SKM-1 (cell line): ENCODE data around the gene MAP3K14.

Experiments
- DNase-seq: peaks from one replicate; lab custom pipeline; 2025; ENCODE audit not compliant: unreplicated experiment; lab: John Stamatoyannopoulos, UW

Gene MAP3K14

GRCh38 chr17:45225051-45225700, 91.6 kb downstream of the MAP3K14 start:
- no peak for DNase-seq

DNA sequence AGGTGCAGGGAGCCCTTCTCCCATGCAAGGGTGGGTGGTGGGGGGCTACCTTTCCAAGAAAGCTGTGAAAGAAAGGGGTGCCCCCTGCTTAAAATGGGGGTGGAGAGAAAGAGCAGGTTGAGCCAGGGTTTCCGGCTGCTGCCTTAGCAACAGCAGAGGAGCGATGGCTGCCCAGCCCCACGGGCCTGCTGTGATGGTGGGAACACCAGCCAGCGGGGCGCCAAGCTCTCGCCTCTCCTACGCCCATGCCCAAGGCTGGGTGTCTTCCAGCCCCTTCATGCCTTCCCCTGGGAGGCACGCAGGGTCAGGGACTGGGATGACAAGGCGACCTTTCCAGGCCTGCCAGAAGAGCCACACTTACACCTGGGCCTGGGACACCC, 92.2 kb downstream of the MAP3K14 start:
- no peak for DNase-seq

DNA sequence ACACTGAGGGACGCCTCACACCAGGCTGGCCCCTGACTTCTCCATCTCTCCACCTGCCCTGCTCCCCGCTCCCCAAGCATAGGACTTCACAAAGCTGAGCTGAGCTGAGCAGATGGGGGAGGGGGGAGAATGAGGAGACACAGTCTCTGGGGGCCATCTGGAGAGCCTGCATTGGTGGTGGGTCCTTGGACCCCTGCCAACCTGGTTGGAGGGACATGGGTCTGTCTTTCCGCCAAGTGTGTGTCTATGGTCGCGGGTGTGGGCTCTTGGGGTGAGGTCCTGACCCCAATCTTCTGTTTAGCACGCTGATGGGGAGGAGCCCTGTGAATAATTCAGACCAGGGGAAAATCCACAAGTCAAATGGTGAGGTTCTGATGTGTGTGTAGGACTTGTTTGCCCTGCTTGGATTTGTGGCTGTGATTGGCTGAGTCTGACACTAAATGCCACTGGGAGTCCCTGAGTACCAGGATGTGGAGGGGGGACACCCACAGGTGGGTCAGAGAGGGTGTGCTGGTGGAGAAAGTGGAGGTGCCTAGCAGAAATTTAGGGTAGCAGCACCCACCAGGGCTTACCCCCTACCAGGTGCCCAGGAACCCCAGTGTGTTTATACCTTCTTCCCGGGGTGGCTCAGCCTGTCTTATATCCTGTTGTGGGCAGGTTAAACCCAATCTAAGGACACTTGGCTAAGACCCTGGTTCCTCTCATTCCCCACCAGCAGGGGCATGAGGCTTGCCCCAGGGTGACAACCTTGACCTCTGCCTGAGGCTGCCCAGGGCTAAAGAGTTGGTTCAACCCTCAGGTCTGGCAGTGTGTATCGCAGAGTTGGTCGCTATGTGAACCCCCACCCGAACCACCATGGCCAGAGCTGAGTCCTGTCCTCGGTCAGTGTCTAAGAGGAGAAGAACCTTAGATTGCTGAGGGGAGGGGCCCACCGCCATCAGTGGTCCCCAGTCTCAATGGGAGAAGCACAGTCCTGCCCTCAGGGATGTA, 93.0 kb downstream of the MAP3K14 start:
- DNase-seq, result no peak

GRCh38 chr17:45222996-45223538, 93.8 kb downstream of the MAP3K14 start:
- DNase-seq, result no peak

- no peak for DNase-seq
These were observed 94.4 kb downstream of the MAP3K14 start for GRCh38 chr17:45222289-45222995.

DNA sequence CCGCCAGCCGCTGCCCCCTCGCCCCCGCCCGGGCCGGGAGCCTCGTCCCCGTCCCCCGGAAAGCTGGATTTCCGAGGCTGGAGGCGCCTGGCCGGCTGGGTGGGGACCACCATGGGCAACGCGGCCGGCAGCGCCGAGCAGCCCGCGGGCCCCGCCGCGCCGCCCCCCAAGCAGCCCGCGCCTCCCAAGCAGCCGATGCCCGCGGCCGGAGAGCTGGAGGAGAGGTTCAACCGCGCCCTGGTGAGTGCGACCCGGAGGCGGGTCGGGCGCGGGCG, 94.9 kb downstream of the MAP3K14 start:
- no peak for DNase-seq

DNA sequence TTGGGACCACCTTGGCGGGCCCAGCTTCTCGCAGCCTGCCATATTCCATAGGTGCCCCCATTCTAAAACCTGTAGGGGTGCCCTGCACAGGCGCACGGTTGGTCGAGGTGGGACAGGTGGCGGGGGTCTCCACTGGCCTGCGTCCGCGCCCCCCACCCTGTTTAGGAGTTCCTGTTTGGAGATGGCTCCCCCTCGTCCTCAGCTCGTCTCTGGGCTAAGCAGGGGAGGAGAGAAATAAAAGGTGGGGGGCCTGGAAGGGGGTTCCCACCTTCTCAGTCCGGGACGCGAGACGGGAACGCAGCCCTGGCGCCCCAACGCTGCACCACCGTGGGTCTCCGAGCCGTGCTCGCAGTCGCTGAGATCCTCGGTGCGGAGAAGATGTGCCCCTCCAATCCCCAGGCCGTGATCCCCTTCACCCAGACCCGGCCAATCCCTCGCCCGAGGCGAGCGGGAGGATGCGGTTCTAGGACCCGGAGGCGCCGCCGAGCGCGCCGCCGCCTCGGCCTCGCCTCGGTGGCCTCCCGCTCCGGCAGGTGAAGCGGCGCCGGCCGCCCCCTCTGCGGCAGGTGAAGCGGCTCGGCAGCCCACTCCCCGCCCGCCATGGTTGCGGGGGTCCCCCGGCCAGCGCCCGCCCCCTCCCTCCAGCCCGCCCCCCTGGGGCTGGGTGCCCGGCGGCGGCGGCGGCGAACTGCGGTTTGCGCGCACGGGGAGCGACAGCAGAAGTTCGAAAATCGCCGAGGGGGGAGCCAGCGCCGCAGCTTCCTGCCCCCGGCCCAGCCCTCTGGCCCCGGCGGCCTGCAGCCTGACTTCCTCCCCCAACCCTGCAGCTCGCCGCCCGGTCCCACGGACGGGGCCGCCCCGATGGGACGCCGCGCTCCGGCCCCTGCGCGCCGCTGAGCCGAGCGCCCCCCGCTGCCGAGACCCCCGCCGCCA, 95.5 kb downstream of the MAP3K14 start, which contains the start of gene FMNL1:
TSS of gene FMNL1 (plus strand) at position 805 of the 933 bp plus-strand sequence. CDS start 240 bp downstream, outside the sequence.
- DNase-seq, result peak; percentile 53

- DNase-seq, result no peak
These were observed 96.7 kb downstream of the MAP3K14 start for GRCh38 chr17:45220079-45220478.

DNA sequence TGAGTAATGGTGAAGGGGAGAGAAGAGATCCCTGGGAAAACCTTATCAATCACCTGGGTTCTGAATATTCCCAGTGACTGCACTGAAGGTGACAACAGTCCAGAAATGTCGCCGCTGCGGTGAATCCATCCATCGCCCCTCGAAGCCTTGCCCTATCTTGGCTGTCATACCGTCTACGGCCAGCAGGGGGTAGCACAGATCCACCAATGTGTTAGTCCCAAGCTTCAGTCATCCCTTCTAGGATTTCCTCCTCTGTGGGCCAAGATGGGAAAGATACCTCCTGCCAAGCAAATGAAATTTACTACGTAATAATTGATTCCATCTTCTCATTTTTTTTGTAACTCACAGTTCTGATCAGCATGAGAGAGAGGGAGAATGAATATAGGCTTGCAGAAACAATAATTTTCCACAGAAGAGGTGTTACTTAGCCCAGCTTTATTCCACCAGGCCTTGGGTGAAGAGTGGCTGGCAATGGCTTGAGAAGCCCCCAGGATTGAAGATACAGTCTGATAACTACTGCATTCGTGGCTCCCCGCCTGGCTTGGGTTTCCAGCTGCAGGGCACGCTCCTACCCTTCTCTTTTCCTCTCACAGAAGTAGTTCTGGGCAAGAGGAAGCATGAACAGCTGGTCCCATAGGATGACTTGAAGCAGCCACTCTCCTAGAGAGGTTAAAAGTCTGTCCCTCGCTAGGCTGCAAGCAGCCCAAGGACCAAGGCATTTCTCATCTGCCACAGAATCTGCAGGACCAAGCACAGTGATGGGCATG, 97.7 kb downstream of the MAP3K14 start:
- DNase-seq, result peak; percentile 67
